HUES64 (cell line): ENCODE results near the gene SLC6A15.

Experiments used
- H3K27ac ChIP-seq: 2 replicates; pipeline ENCODE4 v1.7.0; 2013; ENCODE audit warnings: low read depth, low read length, inconsistent platforms
- H3K27me3 ChIP-seq: 2 replicates; pipeline ENCODE4 v1.6.1; 2013; ENCODE audit warnings: mild to moderate bottlenecking, low read length; ENCODE audit not compliant: insufficient read depth
- H3K36me3 ChIP-seq: 2 replicates; pipeline ENCODE4 v1.6.1; 2013; ENCODE audit warnings: mild to moderate bottlenecking, low read length; ENCODE audit not compliant: insufficient read depth
- H3K4me1 ChIP-seq: 2 replicates; pipeline ENCODE4 v1.6.1; 2013; ENCODE audit warnings: mild to moderate bottlenecking, low read length, moderate library complexity; ENCODE audit not compliant: insufficient read depth
- H3K4me3 ChIP-seq: 2 replicates; pipeline ENCODE4 v1.5.1; 2013; ENCODE audit warnings: mild to moderate bottlenecking, low read length, moderate library complexity
- H3K9ac ChIP-seq: 2 replicates; pipeline ENCODE4 v1.6.1; 2013; ENCODE audit warnings: mild to moderate bottlenecking, low read depth, low read length
- H3K9me3 ChIP-seq: 2 replicates; pipeline ENCODE4 v1.6.1; 2013; ENCODE audit warnings: low read depth, low read length; ENCODE audit not compliant: insufficient read depth
- WGBS: fragments of 150-250, 120-280 bp; methylation state at CpG from one replicate; pipeline ENCODE4 v1.1.7; 2013; ENCODE audit warnings: missing lambda C conversion rate; 5-methylcytosine and 5-hydroxymethylcytosine counted together

The SLC6A15 gene

GRCh38 chr12:84825149-84825548 lies 87.5 kb downstream of the SLC6A15 start:
- Histone ChIP-seq H3K9me3 (no peaks in the 10 kb centered on the region), H3K27ac (no peak overlapping the region), H3K9ac (no peak overlapping the region), H3K36me3 (no peaks in the 10 kb centered on the region), H3K4me1 (no peaks in the 10 kb centered on the region), H3K27me3 (no peaks in the 10 kb centered on the region), H3K4me3 (no peak overlapping the region)
- 50% methylated on average over 2 of the region's 2 CpGs for WGBS

GRCh38 chr12:84822525-84822924 lies 90.1 kb downstream of the SLC6A15 start:
- Histone ChIP-seq H3K27ac (no peak overlapping the region), H3K27me3 (no peaks in the 10 kb centered on the region), H3K36me3 (no peaks in the 10 kb centered on the region), H3K9ac (no peak overlapping the region), H3K4me3 (no peak overlapping the region), H3K9me3 (no peaks in the 10 kb centered on the region), H3K4me1 (no peaks in the 10 kb centered on the region)
- WGBS, result 86% methylated on average over 1 of the region's 2 CpGs

- H3K4me3 ChIP-seq, result no peak overlapping the region
- H3K9me3 ChIP-seq, result no peaks in the 10 kb centered on the region
- H3K27ac ChIP-seq, result no peak overlapping the region
- no peak overlapping the region for H3K9ac ChIP-seq
- H3K27me3 ChIP-seq, result peaks cover 19% of the 10 kb centered on the region; the same call in 1 of the 2 replicates
- 100% methylated on average over 1 of the region's 3 CpGs for WGBS
- H3K36me3 ChIP-seq, result no peaks in the 10 kb centered on the region
- H3K4me1 ChIP-seq, result no peaks in the 10 kb centered on the region
Observed at GRCh38 chr12:84816916-84817695, 95.5 kb downstream of the SLC6A15 start.

- H3K4me3 ChIP-seq, result no peak overlapping the region
- H3K9ac ChIP-seq, result no peak overlapping the region
- H3K4me1 ChIP-seq, result no peaks in the 10 kb centered on the region
- H3K36me3 ChIP-seq, result no peaks in the 10 kb centered on the region
- no peaks in the 10 kb centered on the region for H3K9me3 ChIP-seq
- H3K27ac ChIP-seq, result no peak overlapping the region
- 92% methylated on average over 4 of the region's 4 CpGs for WGBS
- H3K27me3 ChIP-seq, result peaks cover 39% of the 10 kb centered on the region
Observed at GRCh38 chr12:84814664-84815245, 97.8 kb downstream of the SLC6A15 start.

- no peak overlapping the region for H3K9ac ChIP-seq
- H3K9me3 ChIP-seq, result no peaks in the 10 kb centered on the region
- H3K27ac ChIP-seq, result no peak overlapping the region
- 98% methylated on average over 1 of the region's 1 CpG for WGBS
- peaks cover 46% of the 10 kb centered on the region for H3K27me3 ChIP-seq
- no peaks in the 10 kb centered on the region for H3K4me1 ChIP-seq
- no peak overlapping the region for H3K4me3 ChIP-seq
- H3K36me3 ChIP-seq, result no peaks in the 10 kb centered on the region
Observed at GRCh38 chr12:84813780-84814663, 98.6 kb downstream of the SLC6A15 start.

- Histone ChIP-seq H3K4me1 (no peaks in the 10 kb centered on the region), H3K36me3 (no peaks in the 10 kb centered on the region), H3K9me3 (no peaks in the 10 kb centered on the region), H3K27ac (no peak overlapping the region), H3K4me3 (no peak overlapping the region), H3K9ac (no peak overlapping the region), H3K27me3 (peaks cover 71% of the 10 kb centered on the region)
- WGBS, result 60% methylated on average over 3 of the region's 3 CpGs
Observed at GRCh38 chr12:84811291-84811690, 101.3 kb downstream of the SLC6A15 start.

GRCh38 chr12:84810611-84811010 lies 102.0 kb downstream of the SLC6A15 start:
- Histone ChIP-seq H3K27me3 (peaks cover 76% of the 10 kb centered on the region), H3K4me3 (no peak overlapping the region), H3K9ac (no peak overlapping the region), H3K4me1 (peaks cover 3% of the 10 kb centered on the region; the same call in 1 of the 2 replicates), H3K36me3 (no peaks in the 10 kb centered on the region), H3K27ac (no peak overlapping the region), H3K9me3 (no peaks in the 10 kb centered on the region)
- WGBS, result 100% methylated on average over 1 of the region's 1 CpG
